HepG2 (cell line): Measurements from ENCODE around the gene RPL36. TPM values are rescaled to one million over a fixed set of nuclear protein-coding genes. Genes with fewer than 3 reads are reported as not detected.
A peak's percentile ranks its signal among the peaks of the same experiment; 100 is the strongest.

Source experiments
- ELF3 ChIP-seq: IDR thresholded peaks from 2 replicates; pipeline ENCODE4 v1.6.1; 2016; ENCODE audit warnings: missing genetic modification reagents, missing compliant biosample characterization
- FIP1L1 ChIP-seq: fragments of 200-400 bp; formaldehyde crosslinking; IDR thresholded peaks from 2 replicates; pipeline ENCODE4 v1.6.1; 2018; ENCODE audit warnings: low read depth, mild to moderate bottlenecking, low read length, moderate library complexity, borderline replicate concordance; ENCODE audit not compliant: insufficient read depth
- GABPA ChIP-seq, 2 experiments: IDR thresholded peaks; 2 replicates each; pipeline ENCODE4 v1.6.1; 2011 to 2016; ENCODE audit warnings: low read depth in 2 of 2, low read length in 1 of 2, missing biosample characterization in 1 of 2, missing genetic modification characterization in 1 of 2
- KLF12 ChIP-seq: sonication (generic); formaldehyde crosslinking; IDR thresholded peaks from 2 replicates; pipeline ENCODE4 v1.4.0; 2020; ENCODE audit warnings: missing genetic modification reagents, borderline replicate concordance
- LCORL ChIP-seq, 2 experiments: fragments of 450-650 bp in 1 of 2; sonication (generic) in 1 of 2; formaldehyde crosslinking in 1 of 2; IDR thresholded peaks; 2 replicates each; pipeline versions ENCODE4 v1.5.0 to v1.6.1; 2017 to 2020; ENCODE audit warnings: antibody characterized with exemption in 1 of 2, missing genetic modification reagents in 1 of 2
- MAZ ChIP-seq, 2 experiments: sonication (generic) in 1 of 2; formaldehyde crosslinking in 1 of 2; IDR thresholded peaks; 2 replicates each; pipeline versions ENCODE4 v1.5.0 to v1.6.1; 2012 to 2020; ENCODE audit warnings: low read depth in 2 of 2, mild to moderate bottlenecking in 2 of 2, borderline replicate concordance in 1 of 2, improper control_type of control experiment in 1 of 2, low read length in 1 of 2, missing genetic modification reagents in 1 of 2, moderate library complexity in 1 of 2
- MED1 ChIP-seq: sonication (generic); formaldehyde crosslinking; IDR thresholded peaks from 2 replicates; pipeline ENCODE4 v1.4.0; 2020; ENCODE audit warnings: missing genetic modification reagents
- MZF1 ChIP-seq: sonication (generic); formaldehyde crosslinking; IDR thresholded peaks from 2 replicates; pipeline ENCODE4 v1.8.1; 2023; ENCODE audit warnings: mild to moderate bottlenecking, missing genetic modification reagents, borderline replicate concordance
- NCOA2 ChIP-seq: sonication (generic); formaldehyde crosslinking; IDR thresholded peaks from 2 replicates; pipeline ENCODE4 v1.8.0; 2022; ENCODE audit warnings: inconsistent platforms
- PTBP1 ChIP-seq: fragments of 200-400 bp; formaldehyde crosslinking; IDR thresholded peaks from 2 replicates; pipeline ENCODE4 v1.6.1; 2018; ENCODE audit warnings: low read length, low read depth; ENCODE audit not compliant: poor library complexity, severe bottlenecking
- SIX1 ChIP-seq: sonication (generic); formaldehyde crosslinking; IDR thresholded peaks from 2 replicates; pipeline ENCODE4 v1.4.0; 2020; ENCODE audit warnings: missing genetic modification reagents, borderline replicate concordance
- U2AF1 ChIP-seq: fragments of 200-400 bp; formaldehyde crosslinking; optimal IDR thresholded peaks from 2 replicates; pipeline ENCODE3; 2017; ENCODE audit warnings: mild to moderate bottlenecking, low read depth, low read length
- UBTF ChIP-seq: sonication (generic); formaldehyde crosslinking; IDR thresholded peaks from 2 replicates; pipeline ENCODE4 v1.4.0; 2020; ENCODE audit warnings: mild to moderate bottlenecking, missing genetic modification reagents
- YEATS2 ChIP-seq: sonication (generic); formaldehyde crosslinking; IDR thresholded peaks from 2 replicates; pipeline ENCODE4 v1.4.0; 2020; ENCODE audit warnings: missing genetic modification reagents, borderline replicate concordance
- ZBTB21 ChIP-seq: sonication (generic); formaldehyde crosslinking; IDR thresholded peaks from 2 replicates; pipeline ENCODE4 v1.4.0; 2020; ENCODE audit warnings: missing genetic modification reagents
- ZNF20 ChIP-seq: sonication (generic); formaldehyde crosslinking; IDR thresholded peaks from 2 replicates; pipeline ENCODE4 v1.4.0; 2020; ENCODE audit warnings: mild to moderate bottlenecking, moderate library complexity, missing genetic modification reagents
- ZNF264 ChIP-seq: sonication (generic); formaldehyde crosslinking; IDR thresholded peaks from 2 replicates; pipeline ENCODE4 v1.4.0; 2020; ENCODE audit warnings: missing genetic modification reagents
- ZNF546 ChIP-seq: sonication (generic); formaldehyde crosslinking; conservative IDR thresholded peaks from 2 replicates; pipeline ENCODE4 v1.8.1; 2023; ENCODE audit warnings: mild to moderate bottlenecking, missing genetic modification reagents
- ZNF598 ChIP-seq: sonication (generic); formaldehyde crosslinking; IDR thresholded peaks from 2 replicates; pipeline ENCODE4 v1.5.1; 2020; ENCODE audit warnings: mild to moderate bottlenecking, missing genetic modification reagents, borderline replicate concordance
- ZNF629 ChIP-seq: sonication (generic); formaldehyde crosslinking; conservative IDR thresholded peaks from 2 replicates; pipeline ENCODE4 v1.5.0; 2020; ENCODE audit warnings: missing genetic modification reagents
- ZNF772 ChIP-seq: sonication (generic); formaldehyde crosslinking; IDR thresholded peaks from 2 replicates; pipeline ENCODE4 v1.5.0; 2020; ENCODE audit warnings: mild to moderate bottlenecking, missing genetic modification reagents
- ZSCAN31 ChIP-seq: sonication (generic); formaldehyde crosslinking; IDR thresholded peaks from 2 replicates; pipeline ENCODE4 v1.5.0; 2020; ENCODE audit warnings: low read depth, mild to moderate bottlenecking, missing genetic modification reagents
- polyA plus RNA-seq, 8 experiments: library from polyadenylated mRNA; depleted of rRNA in 3 of 8; stranded (reverse) in 7 of 8; unstranded in 1 of 8; fragments of >200 nt; fragmentation: Illumina TruSeq in 4 of 8; extraction: Trizol in 4 of 8; gene quantifications; 2 replicates each; pipeline versions ENCODE4 v1.2.1 to v1.2.3, GENCODE V29; 2011 to 2016; ENCODE audit warnings: low read depth in 4 of 8, missing spikeins in 1 of 8, mixed read lengths in 1 of 8; ENCODE audit not compliant: insufficient read depth in 1 of 8
- total RNA-seq, 5 experiments: library from RNA; depleted of rRNA; stranded (reverse); fragments of >200 nt; fragmentation: Illumina TruSeq; extraction: Trizol; gene quantifications; 2 replicates each; pipeline ENCODE4 v1.2.3, GENCODE V29; 2016; ENCODE audit warnings: low read depth in 1 of 5
- TF ChIP-seq, protein P1 (sequence below): sonication (generic); formaldehyde crosslinking; IDR thresholded peaks from 2 replicates; pipeline ENCODE4 v1.4.0; 2020; ENCODE audit warnings: missing genetic modification reagents; ENCODE audit errors: not compliant biosample characterization
- TF ChIP-seq, protein P2 (sequence below): sonication (generic); formaldehyde crosslinking; IDR thresholded peaks from 2 replicates; pipeline ENCODE4 v1.5.0; 2020; ENCODE audit warnings: missing genetic modification reagents

The RPL36 gene
- total and polyA plus RNA-seq, 2 of the 13 experiments (the other 11 are each of a cell fraction or from before 2014, with no cell fraction given) = 706 to 740 TPM

- peak; percentile 82 for TF ChIP-seq KLF12 (CRISPR knock-in tag)
- TF ChIP-seq PTBP1 = peak; percentile 51
- peak; percentile 44; the same call in 1 of the 2 replicates for TF ChIP-seq GABPA (IDR thresholded peaks at IDR 0.05; ENCODE audit: low read depth, low read length)
- peak; percentile 83 for TF ChIP-seq GABPA (CRISPR knock-in tag; IDR thresholded peaks at IDR 0.05; ENCODE audit: low read depth)
- TF ChIP-seq ZNF772 = peak; percentile 72; the same call in 1 of the 2 replicates
- peak; percentile 73 for TF ChIP-seq ELF3 (CRISPR knock-in tag)
- 0 out of 2 replicates have a peak, but pooled peaks have one; percentile 16 for TF ChIP-seq ZNF20 (CRISPR knock-in tag)
- peak; percentile 85 for TF ChIP-seq U2AF1
- TF ChIP-seq UBTF (CRISPR knock-in tag) = peak; percentile 93
- peak; percentile 40; the same call in 1 of the 2 replicates for TF ChIP-seq MAZ (IDR thresholded peaks at IDR 0.05; ENCODE audit: borderline replicate concordance, low read depth, low read length)
- peak; percentile 91 for TF ChIP-seq MAZ (CRISPR knock-in tag; IDR thresholded peaks at IDR 0.05; ENCODE audit: low read depth)
- TF ChIP-seq LCORL (IDR thresholded peaks at IDR 0.05) = no peak
- TF ChIP-seq LCORL (CRISPR knock-in tag; IDR thresholded peaks at IDR 0.05) = peak; percentile 72; the same call in 1 of the 2 replicates
- no peak for TF ChIP-seq ZNF629 (CRISPR knock-in tag)
- peak; percentile 32; the same call in 1 of the 2 replicates for TF ChIP-seq SIX1
- TF ChIP-seq, protein P1, sequence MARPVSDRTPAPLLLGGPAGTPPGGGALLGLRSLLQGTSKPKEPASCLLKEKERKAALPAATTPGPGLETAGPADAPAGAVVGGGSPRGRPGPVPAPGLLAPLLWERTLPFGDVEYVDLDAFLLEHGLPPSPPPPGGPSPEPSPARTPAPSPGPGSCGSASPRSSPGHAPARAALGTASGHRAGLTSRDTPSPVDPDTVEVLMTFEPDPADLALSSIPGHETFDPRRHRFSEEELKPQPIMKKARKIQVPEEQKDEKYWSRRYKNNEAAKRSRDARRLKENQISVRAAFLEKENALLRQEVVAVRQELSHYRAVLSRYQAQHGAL (CRISPR knock-in tag) = no peak
- peak; percentile 87 for TF ChIP-seq ZSCAN31 (CRISPR knock-in tag)
- TF ChIP-seq MZF1 (CRISPR knock-in tag) = no peak
- TF ChIP-seq ZNF546 (CRISPR knock-in tag) = peak; percentile 88
- TF ChIP-seq YEATS2 (CRISPR knock-in tag) = peak; percentile 100
- TF ChIP-seq MED1 (CRISPR knock-in tag) = peak; percentile 73
- peak; percentile 51; the same call in 1 of the 2 replicates for TF ChIP-seq ZNF264 (CRISPR knock-in tag)
- peak; percentile 63; the same call in 1 of the 2 replicates for TF ChIP-seq NCOA2 (CRISPR knock-in tag)
- peak; percentile 70; the same call in 1 of the 2 replicates for TF ChIP-seq FIP1L1
- 0 out of 2 replicates have a peak, but pooled peaks have one; percentile 30 for TF ChIP-seq ZBTB21
- TF ChIP-seq, protein P2, sequence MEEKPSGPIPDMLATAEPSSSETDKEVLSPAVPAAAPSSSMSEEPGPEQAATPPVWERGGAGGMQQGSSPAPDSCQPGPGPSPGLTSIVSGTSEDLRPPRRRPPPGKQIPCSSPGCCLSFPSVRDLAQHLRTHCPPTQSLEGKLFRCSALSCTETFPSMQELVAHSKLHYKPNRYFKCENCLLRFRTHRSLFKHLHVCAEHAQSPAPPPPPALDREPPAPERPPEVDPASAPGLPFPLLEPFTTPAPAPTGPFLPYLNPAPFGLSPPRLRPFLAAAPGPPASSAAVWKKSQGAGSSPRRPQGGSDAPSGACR (CRISPR knock-in tag) = peak; percentile 77
- TF ChIP-seq ZNF598 (CRISPR knock-in tag) = 0 out of 2 replicates have a peak, but pooled peaks have one; percentile 45
Measured at GRCh38 chr19:5690125-5690954, at the start of gene RPL36 (continued).
